Cardiac fibroblast (primary cell): ENCODE data around the gene HSPA12A.

Experiments
- DNase-seq, 2 donors: peaks; one replicate each; pipeline versions ENCODE4 v3.0.0 to v3.0.0-alpha.2; 2010; ENCODE audit warnings: low read depth in 2 of 2
- H3K4me3 ChIP-seq, 2 donors: replicated peaks in 1 of 2; 1 replicate in 1 of 2; 2 replicates in 1 of 2; pipeline ENCODE4 v1.5.1; 2011; ENCODE audit warnings: low read depth in 2 of 2, low read length in 2 of 2, mild to moderate bottlenecking in 2 of 2, moderate library complexity in 1 of 2
- TF ChIP-seq, protein P1 (sequence below): IDR thresholded peaks from one replicate; pipeline ENCODE4 v1.5.1; 2011; ENCODE audit warnings: low read depth, mild to moderate bottlenecking, low read length, inconsistent platforms

Gene HSPA12A

DNA sequence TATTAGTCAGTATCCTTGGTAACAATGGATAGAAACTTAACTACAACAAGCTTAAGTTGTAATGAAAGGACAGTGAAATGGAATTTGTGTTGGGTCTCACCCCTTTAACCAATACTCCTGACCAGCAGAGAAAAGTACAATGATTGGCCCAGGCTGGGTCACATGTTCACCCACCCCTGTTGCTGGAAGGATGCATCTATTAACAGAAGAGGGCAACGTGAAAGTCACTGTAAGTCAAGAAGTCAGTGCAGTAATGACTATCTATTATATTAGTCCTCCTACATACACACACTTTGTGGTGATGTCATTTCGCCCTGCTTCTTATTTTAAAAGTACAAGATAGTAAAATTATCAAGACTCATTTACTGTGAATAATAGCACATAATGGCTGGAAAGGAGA, 105.4 kb downstream of the HSPA12A start:
- TF ChIP-seq, protein P1, sequence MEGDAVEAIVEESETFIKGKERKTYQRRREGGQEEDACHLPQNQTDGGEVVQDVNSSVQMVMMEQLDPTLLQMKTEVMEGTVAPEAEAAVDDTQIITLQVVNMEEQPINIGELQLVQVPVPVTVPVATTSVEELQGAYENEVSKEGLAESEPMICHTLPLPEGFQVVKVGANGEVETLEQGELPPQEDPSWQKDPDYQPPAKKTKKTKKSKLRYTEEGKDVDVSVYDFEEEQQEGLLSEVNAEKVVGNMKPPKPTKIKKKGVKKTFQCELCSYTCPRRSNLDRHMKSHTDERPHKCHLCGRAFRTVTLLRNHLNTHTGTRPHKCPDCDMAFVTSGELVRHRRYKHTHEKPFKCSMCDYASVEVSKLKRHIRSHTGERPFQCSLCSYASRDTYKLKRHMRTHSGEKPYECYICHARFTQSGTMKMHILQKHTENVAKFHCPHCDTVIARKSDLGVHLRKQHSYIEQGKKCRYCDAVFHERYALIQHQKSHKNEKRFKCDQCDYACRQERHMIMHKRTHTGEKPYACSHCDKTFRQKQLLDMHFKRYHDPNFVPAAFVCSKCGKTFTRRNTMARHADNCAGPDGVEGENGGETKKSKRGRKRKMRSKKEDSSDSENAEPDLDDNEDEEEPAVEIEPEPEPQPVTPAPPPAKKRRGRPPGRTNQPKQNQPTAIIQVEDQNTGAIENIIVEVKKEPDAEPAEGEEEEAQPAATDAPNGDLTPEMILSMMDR: no peak
- H3K4me3 ChIP-seq: no peak overlapping the region
- no peak for DNase-seq

DNA sequence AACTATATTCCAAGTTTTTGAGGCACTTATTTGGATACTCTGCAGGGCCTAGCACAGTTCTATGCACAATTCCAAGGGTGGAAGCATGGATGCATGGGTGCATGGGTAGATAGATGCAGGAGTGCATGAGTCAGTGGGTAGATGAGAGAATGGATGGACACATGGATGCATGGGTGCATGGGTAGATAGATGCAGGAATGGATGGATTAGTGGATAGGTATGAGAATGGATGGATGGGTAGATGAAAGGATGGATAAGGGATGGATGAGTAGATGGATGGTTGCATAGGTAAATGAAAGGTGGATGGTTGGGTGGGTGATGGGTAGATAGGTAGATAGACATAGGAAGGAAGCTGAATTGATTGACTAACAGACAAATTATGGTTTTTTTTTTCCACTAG, 106.0 kb downstream of the HSPA12A start:
- TF ChIP-seq, protein P1: no peak
- no peak overlapping the region for H3K4me3 ChIP-seq
- no peak for DNase-seq

DNA sequence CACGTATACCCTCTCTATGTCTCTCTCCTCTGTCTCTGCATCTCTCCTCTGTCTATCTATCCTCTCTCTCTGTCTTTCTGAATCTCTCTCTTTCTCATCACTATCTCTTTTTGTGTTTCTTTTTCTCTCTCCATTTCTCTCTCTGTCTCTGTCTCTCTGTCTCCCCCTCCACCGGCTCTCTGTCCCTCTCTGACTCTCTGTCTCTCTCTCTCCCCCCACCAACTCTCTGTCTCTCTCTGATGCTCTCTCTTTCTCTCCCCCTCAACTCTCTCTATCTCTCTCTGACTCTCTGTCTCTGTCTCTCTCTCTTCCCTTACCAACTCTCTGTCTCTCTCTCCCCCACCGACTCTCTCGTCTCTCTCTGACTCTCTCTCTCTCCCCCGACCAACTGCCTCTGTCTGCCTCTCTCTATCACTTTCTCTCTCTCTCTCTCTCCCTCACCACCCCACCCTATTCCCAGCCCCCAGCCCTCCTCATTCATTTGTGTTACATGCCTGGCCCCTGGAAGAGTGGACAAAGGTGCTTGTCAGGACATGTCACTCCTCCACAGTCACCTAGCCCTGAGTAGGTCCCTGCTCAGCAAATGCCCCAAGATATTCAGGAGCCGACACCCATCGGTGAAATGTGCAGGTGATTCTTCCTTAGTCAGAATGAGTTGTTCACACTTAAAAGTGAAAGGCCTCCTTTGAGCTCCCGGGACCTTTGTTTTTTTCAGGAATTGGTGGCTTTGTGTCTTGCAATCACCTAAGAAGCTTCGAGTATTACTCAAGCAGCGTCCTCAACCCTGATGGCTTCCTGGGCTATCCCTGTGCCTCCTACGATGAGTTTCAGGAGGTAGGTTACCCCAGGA, 108.0 kb downstream of the HSPA12A start:
- no peak overlapping the region for H3K4me3 ChIP-seq
- no peak for DNase-seq
- TF ChIP-seq, protein P1: no peak

DNA sequence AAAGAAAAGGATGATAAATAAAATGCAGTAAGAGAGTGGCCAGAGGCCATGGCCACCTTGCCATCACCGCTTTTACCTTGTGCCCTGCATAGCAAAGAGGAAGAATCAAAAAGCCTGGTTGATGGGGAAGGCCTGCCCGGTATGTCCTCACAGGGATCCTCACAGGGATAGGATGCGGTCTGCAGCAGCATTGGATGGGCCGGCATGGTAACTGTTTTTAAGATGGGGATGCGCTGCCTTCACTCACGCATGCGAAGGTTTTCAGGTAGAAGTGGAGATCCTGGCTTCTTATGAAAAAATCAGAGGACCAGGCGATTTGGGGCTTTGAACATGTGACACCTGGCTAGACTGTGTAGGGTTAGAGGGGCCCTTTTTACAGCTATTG, 109.2 kb downstream of the HSPA12A start:
- DNase-seq: no peak
- H3K4me3 ChIP-seq: no peak overlapping the region
- TF ChIP-seq, protein P1: no peak

DNA sequence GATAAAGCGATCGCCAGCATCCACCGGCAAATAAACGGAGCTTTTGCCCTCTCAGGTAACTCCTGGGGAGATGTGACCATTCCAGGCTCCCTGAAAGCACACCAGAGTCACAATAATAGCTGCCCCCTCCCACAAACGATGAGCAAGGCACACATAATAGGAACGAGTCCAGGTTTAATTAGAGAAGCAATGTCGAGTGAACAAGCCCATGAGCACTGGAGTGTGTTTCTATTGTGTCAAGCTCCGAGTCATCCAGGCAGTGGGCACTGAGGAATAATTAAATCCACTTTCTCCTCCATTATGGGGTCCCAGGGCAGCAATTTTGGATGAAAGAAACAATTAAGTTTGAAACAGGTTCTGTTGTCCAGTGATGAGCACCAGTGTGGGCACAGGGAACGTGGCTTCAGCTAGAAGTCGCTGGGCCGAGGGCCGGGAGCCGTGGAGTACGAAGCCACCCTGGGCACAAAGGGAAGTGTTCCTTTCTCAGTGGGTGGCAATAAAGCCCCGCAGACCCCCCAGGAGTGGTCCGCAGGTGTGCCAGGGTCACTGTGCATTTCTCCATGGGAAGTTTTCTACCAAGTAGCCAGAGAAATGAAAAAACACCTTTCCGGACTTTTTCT, 109.7 kb downstream of the HSPA12A start:
- TF ChIP-seq, protein P1: no peak
- DNase-seq: no peak
- no peak overlapping the region for H3K4me3 ChIP-seq

DNA sequence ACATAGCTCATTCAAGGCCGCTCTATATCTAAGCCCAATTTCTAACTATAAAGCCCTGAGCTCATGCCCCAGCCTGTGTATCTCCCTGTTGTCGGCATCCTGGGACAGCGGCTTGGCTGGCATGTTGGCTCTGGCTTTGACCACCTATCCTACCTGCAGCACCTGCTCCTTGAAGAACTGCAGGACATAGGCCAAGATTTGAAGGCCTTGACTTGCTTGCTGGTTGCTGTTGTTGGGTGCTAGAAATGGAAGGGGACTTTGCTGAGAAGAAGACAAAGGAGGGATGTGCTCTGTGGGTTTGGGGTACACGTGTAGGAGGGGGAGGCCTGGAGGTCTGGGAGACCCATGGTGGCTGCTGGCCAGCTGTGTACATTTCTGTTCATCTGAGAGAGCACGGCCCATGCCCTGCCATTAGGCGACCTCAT, 110.5 kb downstream of the HSPA12A start:
- TF ChIP-seq, protein P1: no peak
- H3K4me3 ChIP-seq: no peak overlapping the region
- DNase-seq: no peak
